GM19468 (cell line): ENCODE measurements around the gene GPR55.
"Not testable (repeated sequence)": the region's sequence is repeated elsewhere in the genome, so short reads cannot be mapped to it uniquely, and the experiment has no call there.

ENCODE experiments used
- ATAC-seq: cut with Tn5 transposase; IDR thresholded peaks from one replicate; pipeline ENCODE4 v1.9.1; 2021; ENCODE audit warnings: mild to moderate bottlenecking, moderate library complexity, moderate number of reproducible peaks; ENCODE audit not compliant: unreplicated experiment; ENCODE audit errors: extremely low read depth

The GPR55 gene, protein sequence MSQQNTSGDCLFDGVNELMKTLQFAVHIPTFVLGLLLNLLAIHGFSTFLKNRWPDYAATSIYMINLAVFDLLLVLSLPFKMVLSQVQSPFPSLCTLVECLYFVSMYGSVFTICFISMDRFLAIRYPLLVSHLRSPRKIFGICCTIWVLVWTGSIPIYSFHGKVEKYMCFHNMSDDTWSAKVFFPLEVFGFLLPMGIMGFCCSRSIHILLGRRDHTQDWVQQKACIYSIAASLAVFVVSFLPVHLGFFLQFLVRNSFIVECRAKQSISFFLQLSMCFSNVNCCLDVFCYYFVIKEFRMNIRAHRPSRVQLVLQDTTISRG

DNA sequence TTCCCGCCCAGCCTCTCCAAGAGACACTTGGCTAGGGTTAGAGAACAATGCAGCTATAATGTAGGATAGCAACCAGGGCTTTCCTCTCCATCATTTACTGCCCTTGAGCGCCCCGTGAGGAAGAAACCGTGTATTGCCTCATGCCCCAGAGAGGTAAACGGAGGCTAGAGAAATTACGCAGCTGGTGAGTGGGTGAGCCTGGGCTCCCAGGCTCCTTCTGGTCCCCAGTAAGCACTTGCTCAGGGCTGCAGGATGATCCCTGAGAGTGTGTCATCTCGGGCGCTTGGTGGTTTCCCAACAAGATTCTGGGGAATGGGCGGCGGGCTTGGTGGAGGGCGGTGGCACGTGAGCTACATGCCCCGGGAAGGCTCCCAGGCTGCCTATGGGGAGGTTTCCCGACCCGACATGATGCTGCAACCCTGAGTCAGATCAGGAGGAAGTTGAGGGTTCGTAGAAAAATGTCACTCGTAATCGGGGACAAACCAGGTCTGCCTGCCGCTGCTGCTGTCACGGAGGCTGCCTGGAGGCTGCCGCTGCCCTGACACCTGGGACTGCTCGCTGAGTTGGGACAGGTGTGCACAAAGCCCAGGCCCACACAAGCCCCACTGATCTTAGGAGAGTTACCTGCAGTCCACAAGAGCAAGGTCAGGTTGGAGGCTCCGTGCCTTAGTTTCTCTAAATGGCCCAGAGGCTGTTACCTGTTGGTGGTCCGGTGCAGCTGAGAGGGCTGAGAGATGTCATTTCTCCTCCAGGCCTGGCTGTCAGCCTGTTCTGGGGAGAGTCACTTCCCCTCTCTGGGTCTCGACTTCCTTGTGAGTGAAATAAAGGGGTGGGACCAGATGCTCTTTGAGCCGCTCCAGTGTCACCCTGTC, at the start of gene GPR55:
TSS of gene GPR55 (minus strand) at position 773 of the 872 bp plus-strand sequence. CDS start 14,280 bp downstream, outside the sequence.
- ATAC-seq, result peak; percentile 34

DNA sequence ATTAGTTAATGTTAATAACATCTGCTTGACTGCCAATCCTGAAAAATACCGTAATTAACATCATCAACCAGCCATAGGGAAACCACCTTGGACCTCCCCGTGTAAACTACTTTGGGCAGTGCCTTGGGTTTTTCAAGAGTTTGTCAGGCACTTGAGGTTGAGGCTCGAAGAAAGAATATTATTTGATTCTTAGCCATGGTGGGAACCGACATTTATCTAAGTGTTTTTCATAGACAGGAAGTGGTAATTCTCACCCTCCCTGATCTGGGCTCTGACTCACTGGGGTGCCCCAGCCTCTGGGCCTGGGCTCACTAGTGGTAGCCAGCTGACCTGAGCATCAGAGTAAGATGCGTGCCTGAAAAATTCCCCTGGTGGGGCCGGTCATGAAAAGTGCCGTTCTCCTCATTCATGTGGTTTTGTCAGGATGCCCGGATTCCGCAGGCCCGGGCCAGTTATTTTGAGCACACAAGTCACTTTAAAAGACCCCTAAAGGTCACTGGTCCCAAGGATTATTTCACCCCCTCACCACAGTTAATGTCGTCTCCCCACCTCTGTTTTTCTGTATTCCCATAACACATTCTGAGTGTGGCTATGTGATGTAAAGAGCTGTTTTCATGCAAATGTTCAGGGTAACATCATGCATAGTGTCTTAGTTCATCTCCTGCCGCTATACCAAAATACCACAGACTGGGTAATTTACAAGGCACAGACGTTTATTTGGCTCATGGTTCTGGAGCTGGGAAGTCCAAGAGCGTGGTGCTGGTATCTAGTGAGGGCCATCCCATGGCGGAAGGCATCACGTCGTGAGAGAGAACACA, 49.3 kb upstream of the GPR55 start:
- ATAC-seq, result peak; percentile 56

DNA sequence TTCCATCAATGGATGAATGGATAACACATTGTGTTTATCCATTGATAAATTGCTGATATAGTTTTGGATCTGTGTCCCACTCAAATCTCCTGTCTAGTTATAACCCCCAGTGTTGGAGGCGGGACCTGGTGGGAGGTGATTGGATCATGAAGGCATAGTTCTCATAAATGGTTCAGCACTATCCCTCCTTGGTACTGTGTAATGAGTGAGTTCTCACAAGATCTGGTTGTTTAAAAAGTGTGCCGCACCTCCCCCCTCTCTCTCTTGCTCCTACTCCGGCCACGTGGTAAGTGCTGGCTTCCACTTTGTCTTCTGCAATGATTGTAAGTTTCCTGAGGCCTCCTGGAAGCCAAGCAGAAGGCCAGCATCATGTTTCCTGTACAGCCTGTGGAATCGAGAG, 47.0 kb upstream of the GPR55 start:
- no peak for ATAC-seq

DNA sequence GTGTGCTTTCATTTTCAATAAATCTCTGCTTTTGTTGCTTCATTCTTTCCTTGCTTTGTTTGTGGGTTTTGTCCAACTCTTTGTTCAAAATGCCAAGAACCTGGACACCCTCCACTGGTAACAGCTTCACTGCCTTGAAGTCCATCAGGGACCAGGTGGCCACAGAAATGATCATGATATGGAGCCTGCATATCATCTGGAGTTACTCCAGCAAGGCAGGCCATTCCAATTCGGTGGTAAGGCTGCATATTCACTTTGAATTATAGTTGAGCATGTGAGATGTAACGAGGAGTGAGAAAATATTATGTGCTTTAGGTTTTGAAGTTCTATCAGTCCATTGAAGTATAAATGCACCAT, 44.6 kb upstream of the GPR55 start:
- ATAC-seq, result no peak

DNA sequence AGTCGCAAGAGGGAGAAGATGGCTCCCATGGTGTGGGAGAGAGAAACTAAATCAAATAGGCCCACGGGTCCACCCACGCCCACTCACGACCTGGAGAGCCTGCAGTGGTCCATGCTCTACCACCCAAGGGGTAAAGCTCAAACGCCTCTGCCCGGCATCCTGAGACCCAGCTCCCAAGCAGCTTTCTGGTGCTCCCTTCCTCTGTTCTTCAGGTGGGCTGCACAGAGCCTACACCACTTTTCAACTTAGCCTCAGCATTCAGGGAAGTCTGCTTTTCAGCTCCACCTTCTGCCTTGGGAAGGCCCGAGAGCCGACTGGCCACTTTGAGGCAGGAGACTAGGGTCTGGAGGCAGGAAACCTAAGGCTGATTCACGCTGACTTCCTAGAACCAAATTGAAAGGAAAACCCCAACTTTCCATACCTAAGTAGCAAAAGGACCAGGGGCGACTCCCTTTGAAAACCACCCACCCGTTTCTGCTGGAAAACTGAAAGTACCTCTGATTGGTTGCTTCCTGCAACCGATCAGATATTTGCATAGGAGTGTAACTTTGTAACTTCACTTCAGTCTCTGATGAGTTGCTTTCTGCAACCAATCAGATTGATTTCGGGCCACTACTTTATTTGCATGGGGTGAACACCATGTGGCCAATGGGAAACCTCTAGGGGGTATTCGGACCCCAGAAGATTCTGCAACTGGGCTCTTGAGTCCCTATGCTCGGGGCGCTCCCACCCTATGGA, 44.0 kb upstream of the GPR55 start:
- ATAC-seq, result no peak

DNA sequence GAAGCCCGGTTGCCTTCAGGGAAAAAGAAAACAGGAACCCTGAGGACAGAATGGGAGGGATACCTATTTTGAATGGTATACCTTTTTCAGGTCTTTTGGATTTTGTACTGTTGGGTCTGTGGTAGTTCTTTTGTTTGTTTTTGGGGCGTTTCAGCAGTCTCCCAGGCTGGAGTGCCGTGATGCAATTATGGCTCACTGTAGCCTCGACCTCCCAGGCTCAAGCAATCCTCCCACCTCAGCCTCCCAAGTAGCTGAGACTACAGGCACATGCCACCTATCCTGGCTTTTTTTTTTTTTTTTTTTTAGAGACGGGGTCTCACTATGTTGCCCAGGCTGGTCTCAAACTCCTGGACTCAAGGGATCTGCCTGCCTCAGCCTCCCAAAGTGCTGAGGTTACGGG, 43.3 kb upstream of the GPR55 start:
- not testable (repeated sequence) for ATAC-seq

DNA sequence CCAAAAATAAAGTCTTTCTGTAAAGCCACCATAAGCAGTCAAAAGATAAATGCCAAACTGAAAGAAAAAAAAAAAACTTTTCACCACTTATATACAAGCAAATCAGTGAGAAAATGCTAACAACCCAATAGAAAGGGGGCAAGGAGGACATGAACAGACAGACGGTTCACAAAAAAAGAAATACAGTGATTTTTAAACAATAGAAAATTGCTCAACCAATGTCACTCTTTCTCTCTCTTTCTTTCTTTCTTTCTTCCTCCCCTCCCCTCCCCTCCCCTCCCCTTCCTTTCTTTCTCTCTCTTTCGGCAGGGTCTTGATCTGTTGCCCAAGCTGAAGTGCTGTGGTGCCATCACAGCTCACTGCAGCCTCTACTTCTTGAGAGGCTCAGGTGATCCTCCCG, 42.1 kb upstream of the GPR55 start:
- ATAC-seq, result no peak

DNA sequence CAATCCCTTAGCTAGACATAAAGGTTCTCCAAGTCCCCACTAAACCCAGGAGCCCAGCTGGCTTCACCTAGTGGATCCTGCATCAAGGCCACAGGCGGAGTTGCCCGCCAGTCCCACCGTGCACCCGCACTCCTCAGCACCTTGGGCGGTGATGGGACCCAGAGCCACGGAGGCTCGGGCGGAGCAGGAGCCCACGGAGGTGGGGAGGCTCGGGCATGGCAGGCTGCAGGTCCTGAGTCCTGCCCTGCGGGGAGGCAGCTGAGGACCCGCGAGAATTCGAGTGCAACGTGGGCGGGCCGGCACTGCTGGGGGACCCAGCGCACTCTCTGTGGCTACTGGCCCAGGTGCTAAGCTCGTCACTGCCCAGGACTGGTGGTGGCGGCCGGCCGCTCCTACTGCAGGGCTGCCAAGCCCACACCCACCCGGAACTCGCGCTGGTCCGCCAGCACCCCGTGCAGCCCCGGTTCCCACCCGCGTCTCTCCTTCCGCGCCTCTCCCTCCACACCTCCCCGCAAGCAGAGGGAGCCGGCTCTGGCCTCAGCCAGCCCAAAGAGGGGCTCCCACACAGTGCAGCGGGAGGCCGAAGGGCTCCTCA, 39.2 kb upstream of the GPR55 start:
- no peak for ATAC-seq

DNA sequence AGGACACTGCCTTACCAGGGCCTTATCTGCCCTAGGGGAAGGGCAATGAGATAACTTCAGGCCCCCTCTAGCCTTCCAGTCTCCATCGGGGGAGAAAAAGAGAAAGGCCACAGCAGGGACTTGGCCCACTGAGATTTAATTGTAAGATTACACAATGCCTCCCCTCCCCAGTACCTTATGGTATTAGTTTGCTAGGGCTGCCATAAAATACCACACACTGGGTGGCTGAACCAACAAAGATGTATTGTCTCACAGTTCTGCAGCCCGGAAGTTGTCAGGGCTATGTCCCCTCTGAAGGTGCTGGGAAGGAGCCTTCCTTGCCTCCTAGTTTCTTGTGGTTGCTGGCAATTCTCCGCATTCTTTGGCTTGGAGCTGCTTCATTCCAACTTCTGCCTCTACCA, 36.0 kb upstream of the GPR55 start:
- ATAC-seq, result no peak

DNA sequence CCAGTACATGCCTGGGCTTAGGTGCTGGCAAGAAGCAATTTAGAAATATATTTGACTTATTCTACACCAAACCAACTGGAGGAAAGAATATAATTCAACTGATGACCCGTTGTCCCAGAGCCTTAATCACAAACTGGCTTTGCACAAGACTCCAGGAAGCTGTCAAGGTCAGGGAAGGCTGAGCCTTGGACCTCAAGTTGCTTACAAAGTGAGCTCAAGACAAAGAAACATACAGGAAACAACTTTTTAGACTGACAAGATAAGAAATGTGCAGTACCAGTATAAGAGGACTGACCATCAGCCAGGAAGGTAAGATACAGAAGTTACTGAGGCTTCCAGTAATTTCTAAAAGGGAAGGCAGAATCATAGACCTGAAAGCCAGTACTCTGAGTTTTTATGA, 35.0 kb upstream of the GPR55 start:
- ATAC-seq, result no peak

DNA sequence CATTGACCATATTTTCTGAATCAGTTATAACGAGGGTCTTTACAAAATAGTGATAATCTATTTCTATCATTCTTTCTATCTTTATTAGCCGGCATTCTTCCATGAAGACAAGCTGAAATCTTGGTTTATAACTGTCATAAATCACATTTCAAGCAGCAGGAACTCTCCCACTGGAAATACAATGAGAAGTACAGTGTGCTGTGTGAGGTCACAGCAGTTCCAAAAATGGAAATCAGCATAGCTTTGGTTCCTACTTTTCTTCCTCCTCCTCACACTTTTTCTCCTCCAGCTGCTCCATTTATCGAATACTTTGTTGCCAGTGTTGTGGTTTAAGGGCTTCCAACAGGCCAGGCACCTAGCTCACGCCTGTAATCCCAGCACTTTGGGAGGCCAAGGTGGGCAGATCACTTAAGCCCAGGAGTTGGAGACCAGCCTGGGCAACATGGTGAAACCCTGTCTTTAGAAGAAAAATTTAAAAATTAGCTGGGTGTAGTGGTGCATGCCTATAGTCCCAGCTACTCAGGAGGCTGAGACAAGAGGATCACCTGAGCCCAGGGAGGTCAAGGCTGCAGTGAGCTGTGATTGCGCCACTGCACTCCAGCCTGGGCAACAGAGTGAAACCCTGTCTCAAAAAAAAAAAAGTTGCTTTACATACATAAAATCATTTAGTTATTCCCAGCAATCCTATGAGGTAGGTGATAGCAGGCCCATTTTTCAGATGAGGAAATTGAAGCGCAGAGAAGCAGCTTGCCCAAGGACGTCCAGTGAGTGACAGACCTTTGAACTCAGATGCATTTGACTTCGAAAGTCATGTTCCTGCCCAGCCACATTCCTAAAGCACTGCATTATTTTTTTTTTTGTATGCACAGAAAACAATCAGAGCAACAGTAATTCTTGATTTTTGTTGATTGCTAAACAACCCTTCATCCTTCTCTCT, 34.0 kb upstream of the GPR55 start:
- ATAC-seq, result no peak

DNA sequence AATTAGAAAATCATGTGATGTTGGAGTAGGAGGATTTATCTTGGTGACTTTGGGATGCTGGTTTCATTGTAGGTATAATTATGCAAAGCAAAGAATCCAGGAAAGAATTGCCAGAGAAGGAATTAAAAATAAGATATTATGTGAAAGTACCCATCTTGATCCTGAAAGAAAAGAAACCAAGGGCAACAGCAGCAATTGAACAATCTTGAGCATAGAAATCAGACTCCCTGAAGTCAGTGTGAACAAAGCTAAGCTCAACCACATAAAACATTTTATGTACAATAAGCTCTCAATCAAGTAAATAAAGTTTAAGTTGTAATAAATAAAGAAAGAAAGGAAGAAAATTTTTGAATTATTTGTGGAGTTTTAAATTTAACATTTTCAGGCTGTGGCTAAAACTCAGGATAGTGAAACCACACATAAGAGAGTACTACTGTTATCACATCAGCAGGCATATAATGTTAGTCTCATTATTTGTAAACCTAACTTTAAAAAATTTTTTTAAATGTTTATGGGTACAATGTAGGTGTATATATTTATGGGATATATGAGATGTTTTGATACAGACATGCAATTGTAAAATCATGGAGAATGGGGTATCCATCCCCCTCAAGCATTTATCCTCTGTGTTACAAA, 32.8 kb upstream of the GPR55 start:
- no peak for ATAC-seq

DNA sequence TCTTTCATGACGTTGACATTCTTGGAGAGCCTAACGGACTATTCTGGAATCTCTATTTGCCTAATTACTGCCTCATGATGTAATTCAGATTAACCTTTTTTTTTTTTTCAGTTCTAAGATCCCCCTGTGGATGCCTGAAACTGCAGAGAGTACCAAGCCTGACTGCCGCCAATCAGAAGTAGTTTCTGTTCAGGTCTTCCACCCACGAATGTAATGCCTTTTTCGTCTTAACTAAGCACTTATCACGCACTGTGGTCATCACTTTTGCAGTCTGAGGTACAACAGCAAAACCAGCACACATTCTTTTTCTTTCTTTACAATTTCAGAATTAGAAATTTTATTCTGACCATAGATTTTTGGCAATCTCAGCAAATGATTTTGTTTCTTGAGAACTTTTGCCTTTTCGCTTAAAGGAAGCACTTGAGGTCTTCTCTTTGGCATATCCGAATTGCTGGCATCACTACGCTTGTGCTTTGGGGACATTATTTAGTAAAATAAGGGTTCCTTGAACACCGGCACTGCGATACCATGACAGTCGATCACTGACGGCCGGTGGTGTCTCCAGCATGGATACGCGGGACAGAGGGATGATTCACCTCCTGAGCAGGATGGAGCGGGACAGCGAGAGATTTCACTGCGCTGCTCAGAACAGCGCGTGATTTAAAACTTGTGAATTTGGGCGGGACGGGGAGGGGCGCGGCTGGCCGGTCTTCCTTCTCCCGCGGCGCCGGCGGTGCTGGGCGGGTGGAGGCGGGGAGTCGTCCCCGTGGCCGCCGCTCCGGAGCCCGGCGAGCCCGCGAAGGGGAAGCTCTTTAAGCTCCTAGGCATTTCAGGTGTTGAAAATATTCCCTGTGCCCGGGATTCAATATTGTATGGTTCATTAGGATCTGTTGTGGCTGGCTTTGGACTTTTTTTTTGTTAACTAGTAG, 32.0 kb upstream of the GPR55 start:
- peak; percentile 18 for ATAC-seq

DNA sequence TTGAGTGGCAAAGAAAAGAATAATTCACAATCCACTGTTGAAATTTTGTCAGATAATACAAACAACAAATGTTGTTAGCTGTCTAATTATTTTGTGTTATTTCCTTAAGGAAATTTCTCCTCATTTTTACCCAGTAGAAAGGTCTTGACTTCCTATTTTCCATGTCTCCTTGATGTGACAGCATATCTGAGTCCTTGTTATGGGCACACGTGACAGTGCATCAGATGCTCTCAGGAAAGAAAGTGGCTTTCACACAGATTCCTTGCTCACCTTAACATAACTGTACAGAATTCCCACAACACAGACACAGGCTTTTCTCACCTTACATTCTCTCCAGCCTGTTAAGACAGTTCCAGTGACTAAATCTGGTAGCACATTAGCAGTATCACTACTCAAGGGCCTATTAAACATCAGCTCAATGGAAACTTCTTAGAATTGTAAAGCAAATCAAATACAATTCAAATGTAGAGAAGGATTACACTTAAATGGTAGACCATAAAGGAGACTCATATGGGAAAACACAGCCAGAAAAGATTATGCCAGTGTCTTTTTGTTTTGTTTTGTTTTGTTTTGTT, 30.2 kb upstream of the GPR55 start:
- no peak for ATAC-seq

DNA sequence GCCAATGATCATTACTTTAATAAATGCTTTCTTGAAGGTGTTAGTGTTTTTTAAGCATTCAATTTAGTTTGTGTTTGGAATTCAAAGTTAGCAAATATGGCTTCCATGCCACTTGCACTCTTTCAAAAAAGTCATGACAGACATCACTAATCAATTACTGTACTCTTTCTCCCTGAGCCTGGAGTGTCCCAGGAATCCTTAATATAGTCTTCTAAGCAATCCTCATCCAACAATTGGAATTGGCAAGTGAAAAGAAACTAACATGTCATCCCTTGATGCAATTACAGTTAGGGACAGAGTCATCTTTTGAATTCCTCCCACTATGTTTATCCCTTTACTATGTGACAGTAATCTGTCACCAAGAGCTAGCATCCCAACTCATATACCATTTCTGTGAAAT, 29.7 kb upstream of the GPR55 start:
- ATAC-seq, result no peak

DNA sequence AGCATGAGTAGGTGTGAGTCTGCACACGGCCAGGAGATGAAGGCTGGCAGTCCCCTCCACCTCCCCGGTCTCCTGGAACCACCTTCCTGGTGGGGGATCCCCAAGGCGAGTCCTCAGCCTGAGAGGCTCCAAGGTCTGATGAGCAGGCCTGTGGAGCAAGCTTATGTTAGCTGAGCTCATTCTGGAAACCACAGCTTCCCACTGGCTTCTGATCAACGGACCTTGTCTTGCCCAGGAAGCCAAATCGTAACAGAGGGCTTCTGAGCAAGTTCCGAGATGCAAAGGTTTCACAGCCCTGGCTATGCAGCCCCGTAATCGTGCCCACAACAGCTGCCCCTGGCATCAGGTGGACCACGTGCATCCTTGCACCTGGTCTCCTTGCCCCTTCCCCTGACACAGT, 28.8 kb upstream of the GPR55 start:
- peak; percentile 3 for ATAC-seq
